ENCODE measurements around the gene ZPLD1. TPM values are rescaled to one million over a fixed set of nuclear protein-coding genes. Genes with fewer than 3 reads are reported as not detected.

ZPLD1 gene
- total and polyA plus RNA-seq, 12 donors, result 0.06 to 0.10 TPM; not detected in 10

DNA sequence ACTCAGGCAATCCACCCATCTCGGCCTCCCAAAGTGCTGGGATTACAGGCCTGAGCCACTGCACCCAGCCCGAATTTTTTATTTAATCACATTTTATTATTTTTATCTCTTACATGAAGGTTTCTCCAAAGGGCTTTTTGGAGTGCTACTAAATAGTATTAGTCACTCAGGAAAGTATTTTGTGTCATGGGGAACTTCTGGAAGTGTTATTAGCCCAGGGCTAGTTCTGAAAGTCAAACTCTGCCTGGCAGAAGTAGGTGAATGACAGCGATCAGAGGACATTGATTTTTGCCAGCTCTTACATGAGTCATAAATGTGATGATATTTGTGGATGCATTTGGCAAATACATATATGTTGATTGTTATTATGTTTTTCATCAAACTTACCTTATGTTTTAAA is 48.7 kb downstream of the ZPLD1 start:
- no peaks in the 10 kb centered on the region for H3K9me3 ChIP-seq (replicated peaks in 1 of 3)
- DNase-seq, result no peak
- intact Hi-C loops (cut with DNase I), result no loop called here
- H3K4me1 ChIP-seq (replicated peaks in 1 of 2), result no peaks in the 10 kb centered on the region
- H3K27ac ChIP-seq, result no peak overlapping the region
- TF ChIP-seq POLR2A (IDR thresholded peaks at IDR 0.05), result no peak
- TF ChIP-seq CTCF (IDR thresholded peaks at IDR 0.05), result no peak
- 70 to 88% (median 85%) methylated on average over 3 of the region's 3 CpGs for WGBS, 4 donors
- no peak overlapping the region for H3K4me3 ChIP-seq
- H3K36me3 ChIP-seq (replicated peaks in 1 of 2), result no peaks in the 10 kb centered on the region
- H3K27me3 ChIP-seq, result no peaks in the 10 kb centered on the region

DNA sequence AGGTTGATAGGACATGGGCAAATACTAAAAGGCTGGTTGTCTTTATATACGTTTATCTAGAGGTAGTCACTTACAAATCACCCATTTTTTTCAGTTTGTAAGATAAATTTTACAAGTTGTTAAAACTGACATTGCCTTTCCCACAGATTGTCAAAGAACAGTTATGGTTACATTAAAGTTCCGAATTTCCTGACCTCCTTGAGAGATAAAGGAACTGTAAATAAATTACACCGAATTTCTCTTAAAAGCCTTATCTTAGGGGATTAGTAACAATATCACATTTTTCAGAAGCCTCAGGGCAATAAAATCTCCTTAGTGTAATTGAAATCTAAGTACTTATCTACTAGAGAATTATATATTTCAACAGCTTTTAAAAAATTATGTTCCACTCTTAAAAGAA is 49.5 kb downstream of the ZPLD1 start:
- Histone ChIP-seq H3K36me3 (replicated peaks in 1 of 2) (no peaks in the 10 kb centered on the region), H3K4me1 (replicated peaks in 1 of 2) (no peaks in the 10 kb centered on the region), H3K4me3 (no peak overlapping the region), H3K9me3 (replicated peaks in 1 of 3) (no peaks in the 10 kb centered on the region), H3K27me3 (no peaks in the 10 kb centered on the region), H3K27ac (no peak overlapping the region)
- WGBS, 4 donors, result 37 to 59% (median 48%) methylated on average over 3 of the region's 3 CpGs
- DNase-seq, result no peak
- TF ChIP-seq POLR2A (IDR thresholded peaks at IDR 0.05), result no peak
- intact Hi-C loops (cut with DNase I), result no loop called here

DNA sequence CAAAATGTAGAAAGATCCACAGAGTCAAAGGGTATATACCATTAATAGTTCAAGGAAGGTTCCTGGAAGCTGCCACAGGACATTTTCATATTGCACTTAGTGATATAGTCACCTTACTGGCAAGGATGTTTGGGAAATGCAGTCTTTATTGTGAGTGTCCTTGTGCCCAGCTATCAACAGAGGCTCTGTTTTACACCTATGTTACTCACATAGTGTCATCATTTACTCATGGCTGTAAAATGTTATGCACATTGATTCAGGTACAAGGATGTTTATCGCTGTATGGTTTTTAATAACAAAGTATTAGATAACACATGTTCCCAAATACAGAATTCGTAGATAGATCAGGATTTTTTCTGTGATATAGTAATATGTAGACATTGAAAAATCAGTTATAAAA is 50.9 kb downstream of the ZPLD1 start:
- intact Hi-C loops (cut with DNase I), result no loop called here
- no peaks in the 10 kb centered on the region for H3K36me3 ChIP-seq (replicated peaks in 1 of 2)
- H3K27me3 ChIP-seq, result no peaks in the 10 kb centered on the region
- TF ChIP-seq CTCF (IDR thresholded peaks at IDR 0.05), result no peak
- no peak overlapping the region for H3K27ac ChIP-seq
- no peak for DNase-seq
- H3K9me3 ChIP-seq (replicated peaks in 1 of 3), result no peaks in the 10 kb centered on the region
- no peak overlapping the region for H3K4me3 ChIP-seq
- 83 to 86% (median 84%) methylated on average over 2 of the region's 2 CpGs for WGBS, 4 donors
- no peaks in the 10 kb centered on the region for H3K4me1 ChIP-seq (replicated peaks in 1 of 2)

GRCh38 chr3:102488331-102488730 is 53.5 kb downstream of the ZPLD1 start:
- Histone ChIP-seq H3K27me3 (no peaks in the 10 kb centered on the region), H3K4me1 (replicated peaks in 1 of 2) (no peaks in the 10 kb centered on the region), H3K9me3 (replicated peaks in 1 of 3) (no peaks in the 10 kb centered on the region), H3K36me3 (replicated peaks in 1 of 2) (no peaks in the 10 kb centered on the region), H3K27ac (no peak overlapping the region), H3K4me3 (no peak overlapping the region)
- intact Hi-C loops (cut with DNase I), result no loop called here
- DNase-seq, result no peak
- TF ChIP-seq POLR2A (IDR thresholded peaks at IDR 0.05) (no peak), CTCF (IDR thresholded peaks at IDR 0.05) (no peak)

DNA sequence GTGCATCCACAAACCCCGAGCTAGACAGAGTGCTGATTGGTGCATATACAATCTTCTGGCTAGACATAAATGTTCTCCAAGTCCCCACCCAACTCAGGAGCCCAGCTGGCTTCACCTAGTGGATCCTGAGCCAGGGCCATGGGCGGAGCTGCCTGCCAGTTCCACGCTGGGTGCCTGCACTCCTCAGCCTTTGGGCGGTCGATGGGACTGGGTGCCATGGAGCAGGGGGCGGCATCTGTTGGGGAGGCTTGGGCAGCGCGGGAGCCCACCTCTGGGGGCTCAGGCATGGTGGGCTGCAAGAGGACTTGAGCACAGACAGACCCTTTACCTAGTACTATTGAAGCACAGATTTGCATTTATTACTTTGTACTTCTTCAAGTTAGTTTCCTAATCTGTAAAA is 57.5 kb downstream of the ZPLD1 start:
- H3K4me3 ChIP-seq, result no peak overlapping the region
- H3K27ac ChIP-seq, result no peak overlapping the region
- H3K9me3 ChIP-seq (replicated peaks in 1 of 3), result no peaks in the 10 kb centered on the region
- H3K36me3 ChIP-seq (replicated peaks in 1 of 2), result no peaks in the 10 kb centered on the region
- no peak for DNase-seq
- TF ChIP-seq CTCF (IDR thresholded peaks at IDR 0.05), result no peak
- no peak for TF ChIP-seq POLR2A (IDR thresholded peaks at IDR 0.05)
- H3K27me3 ChIP-seq, result no peaks in the 10 kb centered on the region
- intact Hi-C loops (cut with DNase I), result no loop called here
- H3K4me1 ChIP-seq (replicated peaks in 1 of 2), result no peaks in the 10 kb centered on the region
- WGBS, 4 donors, result 92 to 100% (median 95%) methylated on average over 3 to 8 of the region's 8 CpGs

Data from adrenal gland (tissue), 12 donors.